Liver (tissue), 9 donors: ENCODE results near the gene PLCB2. TPM values are rescaled to one million over a fixed set of nuclear protein-coding genes. Genes with fewer than 3 reads are reported as not detected.

Experiments used
- DNase-seq: peaks from one replicate; pipeline ENCODE4 v3.0.0-alpha.2; 2017; ENCODE audit warnings: low spot score
- H3K27ac ChIP-seq, 2 donors: one replicate each; pipeline ENCODE4 v1.7.0; 2013; ENCODE audit warnings: inconsistent platforms in 2 of 2, low read length in 2 of 2, control low read depth in 1 of 2, low read depth in 1 of 2, mild to moderate bottlenecking in 1 of 2
- H3K27me3 ChIP-seq, 4 donors: one replicate each; pipeline versions ENCODE4 v1.6.1 to v1.7.0; 2013; ENCODE audit warnings: low read length in 3 of 4, inconsistent platforms in 1 of 4, mild to moderate bottlenecking in 1 of 4, moderate library complexity in 1 of 4; ENCODE audit not compliant: control insufficient read depth in 4 of 4, insufficient read depth in 4 of 4
- H3K36me3 ChIP-seq, 4 donors: one replicate each; pipeline versions ENCODE4 v1.6.1 to v1.7.0; 2013; ENCODE audit warnings: low read length in 3 of 4, mild to moderate bottlenecking in 3 of 4, low read depth in 1 of 4, moderate library complexity in 1 of 4; ENCODE audit not compliant: control insufficient read depth in 4 of 4, insufficient read depth in 3 of 4
- H3K4me1 ChIP-seq, 4 donors: one replicate each; pipeline versions ENCODE4 v1.6.1 to v1.7.0; 2013; ENCODE audit warnings: low read length in 3 of 4, mild to moderate bottlenecking in 3 of 4, moderate library complexity in 1 of 4; ENCODE audit not compliant: control insufficient read depth in 4 of 4, insufficient read depth in 4 of 4
- H3K4me3 ChIP-seq, 3 donors: one replicate each; pipeline versions ENCODE4 v1.6.1 to v1.7.0; 2013; ENCODE audit warnings: low read length in 3 of 3, control low read depth in 1 of 3, low read depth in 1 of 3, mild to moderate bottlenecking in 1 of 3
- H3K9ac ChIP-seq, 2 donors: one replicate each; pipeline ENCODE4 v1.7.0; 2013; ENCODE audit warnings: low read length in 2 of 2, mild to moderate bottlenecking in 2 of 2, moderate library complexity in 2 of 2, control low read depth in 1 of 2, low read depth in 1 of 2
- H3K9me3 ChIP-seq, 4 donors: one replicate each; pipeline versions ENCODE4 v1.6.1 to v1.7.0; 2013; ENCODE audit warnings: low read length in 3 of 4; ENCODE audit not compliant: control insufficient read depth in 4 of 4
- ATF3 ChIP-seq: IDR thresholded peaks from 2 replicates; pipeline ENCODE4 v1.6.1; 2016; ENCODE audit warnings: antibody characterized with exemption
- CTCF ChIP-seq: fragments of 150-350 bp; IDR thresholded peaks from 2 replicates; pipeline ENCODE4 v1.5.1; 2017; ENCODE audit warnings: improper control_type of control experiment, low read depth, low read length; ENCODE audit not compliant: missing input control
- FOXA1 ChIP-seq: IDR thresholded peaks from 2 replicates; pipeline ENCODE4 v1.6.1; 2016; ENCODE audit warnings: antibody characterized with exemption
- FOXA2 ChIP-seq: IDR thresholded peaks from 2 replicates; pipeline ENCODE4 v1.6.1; 2016; ENCODE audit warnings: antibody characterized with exemption
- HNF4A ChIP-seq, 2 donors: conservative IDR thresholded peaks; 2 replicates each; pipeline ENCODE4 v1.6.1; 2016; ENCODE audit warnings: antibody characterized with exemption in 2 of 2, mild to moderate bottlenecking in 2 of 2
- HNF4G ChIP-seq: IDR thresholded peaks from 2 replicates; pipeline ENCODE4 v1.6.1; 2016; ENCODE audit warnings: antibody characterized with exemption
- JUND ChIP-seq, 2 donors: IDR thresholded peaks; 2 replicates each; pipeline ENCODE4 v1.6.1; 2016; ENCODE audit warnings: antibody characterized with exemption in 2 of 2
- NR2F2 ChIP-seq: IDR thresholded peaks from 2 replicates; pipeline ENCODE4 v1.6.1; 2016; ENCODE audit warnings: antibody characterized with exemption
- RAD21 ChIP-seq, 2 donors: IDR thresholded peaks; 2 replicates each; pipeline ENCODE4 v1.6.1; 2016; ENCODE audit warnings: antibody characterized with exemption in 2 of 2, mild to moderate bottlenecking in 2 of 2
- REST ChIP-seq: IDR thresholded peaks from 2 replicates; pipeline ENCODE4 v1.6.1; 2016; ENCODE audit warnings: antibody characterized with exemption, mild to moderate bottlenecking
- YY1 ChIP-seq: IDR thresholded peaks from 2 replicates; pipeline ENCODE4 v1.6.1; 2016; ENCODE audit warnings: antibody characterized with exemption, mild to moderate bottlenecking
- WGBS: extraction: QIAGEN DNeasy Blood & Tissue Kit; methylation state at CpG from one replicate; pipeline ENCODE4 v1.1.7; 2013; 5-methylcytosine and 5-hydroxymethylcytosine counted together
- polyA plus RNA-seq, 2 donors: library from polyadenylated mRNA; stranded (reverse) in 1 of 2; unstranded in 1 of 2; fragments of 200-250 nt in 1 of 2; fragments of >200 nt in 1 of 2; fragmentation: Nextera tagmentation in 1 of 2; extraction: Ambion mirVana in 1 of 2; gene quantifications; one replicate each; pipeline versions ENCODE4 v1.2.1 to v1.2.3, GENCODE V29; 2013 to 2015
- total RNA-seq, 2 donors: library from RNA; depleted of rRNA; stranded (reverse); fragments of >200 nt; gene quantifications; one replicate each; pipeline ENCODE4 v1.2.3, GENCODE V29; 2014
- donor health status: healthy.
- donor health status: healthy.
- donor health status: healthy.
- donor health status: healthy.
- donor health status: healthy.

Gene PLCB2
- total and polyA plus RNA-seq, 4 donors = 2.1 to 13.3 (median 7.6) TPM

GRCh38 chr15:40331637-40332036 is 23.9 kb upstream of the PLCB2 start:
- H3K4me3 ChIP-seq = no peak overlapping the region
- no peak for TF ChIP-seq HNF4A (conservative IDR thresholded peaks at IDR 0.05)
- no peak for TF ChIP-seq YY1
- TF ChIP-seq CTCF = no peak
- peaks cover 0 to 14% (median 2%) of the 10 kb centered on the region in 4 donors for H3K4me1 ChIP-seq
- DNase-seq = no peak
- WGBS = 96% methylated on average over 7 of the region's 7 CpGs
- H3K27me3 ChIP-seq = no peaks in the 10 kb centered on the region
- no peak overlapping the region for H3K9ac ChIP-seq
- no peak overlapping the region for H3K27ac ChIP-seq
- no peaks in the 10 kb centered on the region for H3K9me3 ChIP-seq
- no peaks in the 10 kb centered on the region for H3K36me3 ChIP-seq

- DNase-seq = no peak
- Histone ChIP-seq H3K9ac (no peak overlapping the region), H3K27me3 (no peaks in the 10 kb centered on the region), H3K4me1 (peaks cover 0 to 14% (median 2%) of the 10 kb centered on the region in 4 donors), H3K27ac (no peak overlapping the region), H3K9me3 (no peaks in the 10 kb centered on the region), H3K4me3 (no peak overlapping the region), H3K36me3 (no peaks in the 10 kb centered on the region)
- TF ChIP-seq YY1 (no peak), JUND (IDR thresholded peaks at IDR 0.05) (no peak), HNF4G (no peak), ATF3 (no peak), FOXA1 (no peak), CTCF (no peak), RAD21 (IDR thresholded peaks at IDR 0.05) (no peak), FOXA2 (no peak), REST (no peak)
- WGBS = 94% methylated on average over 7 of the region's 7 CpGs
These were observed 23.3 kb upstream of the PLCB2 start for GRCh38 chr15:40331026-40331425.

GRCh38 chr15:40330368-40330836 is 22.7 kb upstream of the PLCB2 start:
- no peaks in the 10 kb centered on the region for H3K27me3 ChIP-seq
- H3K4me1 ChIP-seq = peaks cover 0 to 14% (median 2%) of the 10 kb centered on the region in 4 donors
- DNase-seq = no peak
- no peak for TF ChIP-seq FOXA1
- peak; percentile 67 for TF ChIP-seq NR2F2
- H3K9ac ChIP-seq = no peak overlapping the region
- H3K4me3 ChIP-seq = no peak overlapping the region
- WGBS = 81% methylated on average over 5 of the region's 5 CpGs
- H3K27ac ChIP-seq = peak overlapping the region in 1 of 2 donors; percentile 4
- H3K9me3 ChIP-seq = no peaks in the 10 kb centered on the region
- peaks cover 0 to 1% (median 0%) of the 10 kb centered on the region in 4 donors for H3K36me3 ChIP-seq
